ENCODE data around the gene EPHB2.

The EPHB2 gene

DNA sequence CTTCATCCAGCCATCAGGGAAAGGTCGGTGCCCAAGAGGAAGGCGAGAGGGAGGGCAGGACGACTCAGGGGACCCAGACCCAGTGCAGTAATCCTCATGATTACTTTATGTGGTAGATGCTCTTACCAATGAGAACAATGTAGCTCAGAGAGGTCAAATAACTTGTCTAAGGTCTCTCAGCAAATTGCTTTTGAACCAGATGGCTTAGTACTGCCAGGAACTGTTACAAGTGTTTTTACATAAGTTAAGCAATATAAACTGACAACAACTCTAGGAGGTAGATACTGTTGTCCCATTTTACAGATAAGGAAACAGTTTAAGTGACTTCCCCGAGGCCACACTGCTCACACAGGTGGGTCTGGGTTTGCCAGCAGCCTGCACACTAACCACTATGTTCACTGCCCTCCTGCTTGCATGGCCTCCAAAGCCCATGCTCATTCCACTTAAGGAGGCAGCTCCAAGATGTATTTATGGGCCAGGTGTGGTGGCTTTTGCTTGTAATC lies 150.3 kb downstream of the EPHB2 start:
- no peak for DNase-seq (ENCODE audit: low read depth)

DNA sequence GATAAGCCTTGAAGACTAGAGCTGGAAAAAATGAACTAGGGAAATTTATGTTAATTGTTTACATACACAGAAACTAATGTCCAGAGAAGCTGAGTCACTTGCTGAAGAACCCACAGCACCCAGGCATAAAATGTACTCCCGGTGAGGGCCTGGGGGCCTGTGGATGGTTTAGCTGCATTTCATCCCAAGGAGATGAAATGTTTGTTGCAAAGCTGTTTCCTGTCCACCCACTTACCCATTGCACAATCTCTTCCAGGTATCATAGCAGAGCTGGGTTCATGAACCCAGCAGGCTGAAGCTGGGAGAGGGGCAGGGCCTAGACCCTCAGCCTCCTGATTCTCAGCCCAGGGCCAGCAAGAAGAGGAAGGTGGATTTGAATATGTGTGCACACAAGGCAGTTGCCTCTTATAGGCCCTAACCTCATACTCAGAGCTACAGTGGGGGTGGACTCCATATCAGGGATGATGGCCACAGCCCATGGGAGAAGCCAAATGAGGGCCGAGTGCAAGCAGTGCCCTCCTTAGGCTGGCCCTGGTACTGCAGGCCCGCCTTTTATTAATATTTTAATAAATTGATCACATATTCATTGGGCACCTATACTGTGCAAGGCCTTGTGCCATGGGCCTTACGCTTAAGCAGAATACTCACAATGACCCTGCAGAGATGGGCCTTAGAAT lies 151.3 kb downstream of the EPHB2 start:
- no peak for DNase-seq (ENCODE audit: low read depth)

DNA sequence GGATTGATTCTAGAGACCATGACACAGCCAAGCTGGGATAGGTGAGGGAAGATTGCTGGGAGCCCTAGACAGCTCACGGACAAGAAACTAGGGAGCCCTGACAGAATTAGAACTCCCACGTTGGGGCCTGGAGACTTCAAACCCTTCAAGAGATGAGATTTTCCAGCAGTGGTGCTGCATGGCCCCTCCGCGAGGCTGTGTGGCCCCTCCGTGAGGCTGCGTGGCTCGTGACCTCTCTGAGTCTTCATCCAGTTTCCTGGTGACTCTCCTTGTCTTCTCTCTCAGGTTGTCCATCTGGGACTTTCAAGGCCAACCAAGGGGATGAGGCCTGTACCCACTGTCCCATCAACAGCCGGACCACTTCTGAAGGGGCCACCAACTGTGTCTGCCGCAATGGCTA lies 152.1 kb downstream of the EPHB2 start:
- no peak for DNase-seq (ENCODE audit: low read depth)

DNA sequence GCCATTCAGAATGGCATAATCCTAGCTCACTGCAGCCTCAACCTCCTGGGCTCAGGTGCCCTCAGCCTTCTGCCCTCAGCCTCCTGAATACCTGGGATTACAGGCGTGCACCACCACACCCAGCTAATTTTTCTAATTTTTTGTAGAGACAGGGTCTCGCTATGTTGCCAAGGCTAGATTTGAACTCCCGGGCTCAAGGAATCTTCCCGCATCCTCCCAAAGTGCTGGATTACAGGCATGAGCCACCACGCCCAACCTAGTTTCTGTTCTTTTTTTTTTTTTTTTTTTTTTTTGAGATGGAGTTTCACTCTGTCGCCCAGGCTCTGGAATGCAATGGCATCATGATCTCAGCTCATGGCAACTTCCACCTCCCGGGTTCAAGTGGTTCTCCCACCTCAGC lies 153.1 kb downstream of the EPHB2 start:
- DNase-seq (ENCODE audit: low read depth) = no peak

DNA sequence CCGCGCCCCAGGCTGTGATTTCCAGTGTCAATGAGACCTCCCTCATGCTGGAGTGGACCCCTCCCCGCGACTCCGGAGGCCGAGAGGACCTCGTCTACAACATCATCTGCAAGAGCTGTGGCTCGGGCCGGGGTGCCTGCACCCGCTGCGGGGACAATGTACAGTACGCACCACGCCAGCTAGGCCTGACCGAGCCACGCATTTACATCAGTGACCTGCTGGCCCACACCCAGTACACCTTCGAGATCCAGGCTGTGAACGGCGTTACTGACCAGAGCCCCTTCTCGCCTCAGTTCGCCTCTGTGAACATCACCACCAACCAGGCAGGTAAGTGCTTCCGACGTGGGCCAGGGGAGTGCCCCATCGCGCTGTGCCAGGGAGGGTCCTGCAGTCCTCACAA lies 154.2 kb downstream of the EPHB2 start:
- no peak for DNase-seq (ENCODE audit: low read depth)

DNA sequence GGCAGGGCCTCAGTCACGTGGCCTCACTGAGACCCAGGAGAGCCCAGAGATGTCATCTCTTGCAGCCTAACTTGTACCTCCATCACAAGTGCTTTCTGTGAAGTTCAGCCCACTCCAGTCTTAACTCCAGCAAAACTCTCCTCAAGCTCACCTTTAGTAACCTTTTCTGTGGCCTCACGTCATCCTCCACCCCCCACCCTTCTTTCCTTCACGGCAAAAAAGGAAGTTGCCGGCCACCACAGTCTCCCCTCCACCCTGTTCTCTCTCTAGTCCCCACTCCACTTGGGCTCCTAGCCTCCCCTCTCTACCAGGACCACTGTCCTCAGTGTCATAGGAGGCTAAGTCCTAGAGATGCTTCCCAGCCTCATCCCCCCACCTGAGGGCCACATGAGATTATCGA lies 155.1 kb downstream of the EPHB2 start:
- DNase-seq (ENCODE audit: low read depth) = no peak

DNA sequence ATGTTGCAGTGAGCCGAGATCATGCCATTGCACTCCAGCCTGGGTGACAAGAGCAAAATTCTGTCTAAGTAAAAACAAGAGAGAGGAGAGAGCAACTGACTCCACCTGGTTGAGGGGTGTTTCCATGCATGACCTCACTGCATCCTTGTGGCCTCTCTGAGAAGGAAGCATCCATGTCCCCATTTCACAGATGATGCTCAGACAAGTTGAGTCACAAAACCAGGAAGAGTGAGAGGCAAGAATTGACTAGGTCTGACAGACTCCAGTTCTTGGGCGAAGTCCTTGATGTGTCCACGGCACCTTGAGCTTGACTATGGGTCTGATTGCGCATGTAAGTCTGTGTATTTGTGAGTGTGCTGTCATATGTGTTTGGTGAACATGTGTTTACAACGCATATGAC lies 156.2 kb downstream of the EPHB2 start:
- DNase-seq (ENCODE audit: low read depth) = no peak

DNA sequence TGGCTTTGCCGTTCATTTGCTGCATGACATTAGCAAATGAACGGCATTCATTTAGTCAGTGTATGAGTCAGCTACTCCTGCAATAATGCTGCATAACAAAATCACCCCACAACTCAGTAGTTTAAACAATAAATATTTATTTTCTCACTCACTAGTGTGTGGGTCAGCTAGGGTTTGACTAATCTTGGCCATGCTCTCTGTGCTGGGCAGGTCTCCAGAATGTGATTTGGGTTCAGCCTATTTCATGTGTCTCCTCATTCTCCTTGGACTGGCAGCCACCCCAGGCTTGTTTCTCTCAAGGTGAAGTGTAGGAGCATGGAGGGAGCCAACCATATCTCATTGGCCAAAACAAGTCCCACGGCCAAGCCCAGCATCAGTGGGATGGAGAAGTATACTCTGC lies 157.7 kb downstream of the EPHB2 start:
- no peak for DNase-seq (ENCODE audit: low read depth)

DNA sequence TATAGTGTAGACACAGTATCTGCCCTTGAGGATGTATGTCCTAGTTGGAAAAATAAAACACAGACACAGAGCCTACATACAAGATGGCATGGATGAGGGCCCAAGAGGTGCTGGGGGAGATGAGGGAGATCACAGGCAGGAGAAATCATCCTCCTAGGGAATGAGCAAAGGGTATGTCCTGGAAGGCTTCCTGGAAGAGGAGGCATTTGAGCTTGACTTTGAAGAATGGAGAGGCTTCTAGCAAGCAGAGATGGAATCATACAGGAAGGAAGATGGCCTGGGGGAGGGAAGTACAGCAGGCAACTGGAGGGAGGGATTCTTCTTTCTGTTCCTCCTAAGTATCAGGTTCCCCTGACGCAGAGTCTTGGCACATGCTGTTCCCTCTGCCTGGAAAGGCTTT lies 158.7 kb downstream of the EPHB2 start:
- DNase-seq (ENCODE audit: low read depth) = no peak

DNA sequence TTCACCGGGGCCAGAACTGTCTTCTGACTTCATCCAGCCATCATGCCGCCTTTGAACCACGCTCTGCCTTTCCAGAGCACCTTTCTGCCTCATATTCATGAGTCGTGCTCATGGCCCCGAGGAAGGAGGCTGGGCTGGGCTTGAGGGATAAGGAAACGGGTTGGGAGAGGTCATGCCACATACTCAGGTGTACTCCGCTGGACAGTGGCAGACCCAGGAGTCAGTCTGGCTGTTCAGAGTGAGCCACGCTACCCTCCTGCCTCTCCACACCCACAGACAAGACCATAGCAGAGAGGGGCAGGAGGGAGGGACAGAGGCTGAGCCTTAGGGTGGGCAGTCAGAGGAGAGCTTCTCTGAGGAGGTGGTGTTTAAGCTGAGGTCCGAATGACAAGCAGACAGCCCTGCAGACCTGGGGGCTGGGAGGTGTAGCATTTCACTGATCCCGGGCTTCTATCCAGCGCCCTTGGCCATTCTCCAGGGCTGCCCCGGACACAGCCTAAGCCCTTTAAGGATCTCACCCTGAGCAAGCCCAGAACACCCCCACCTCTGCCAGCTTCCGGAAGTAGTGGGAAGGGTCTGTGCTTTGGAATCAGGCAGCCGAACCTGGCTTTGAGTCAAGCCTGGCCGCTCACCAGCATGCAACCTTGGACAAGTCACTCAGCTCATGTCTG lies 159.7 kb downstream of the EPHB2 start:
- DNase-seq (ENCODE audit: low read depth) = no peak

DNA sequence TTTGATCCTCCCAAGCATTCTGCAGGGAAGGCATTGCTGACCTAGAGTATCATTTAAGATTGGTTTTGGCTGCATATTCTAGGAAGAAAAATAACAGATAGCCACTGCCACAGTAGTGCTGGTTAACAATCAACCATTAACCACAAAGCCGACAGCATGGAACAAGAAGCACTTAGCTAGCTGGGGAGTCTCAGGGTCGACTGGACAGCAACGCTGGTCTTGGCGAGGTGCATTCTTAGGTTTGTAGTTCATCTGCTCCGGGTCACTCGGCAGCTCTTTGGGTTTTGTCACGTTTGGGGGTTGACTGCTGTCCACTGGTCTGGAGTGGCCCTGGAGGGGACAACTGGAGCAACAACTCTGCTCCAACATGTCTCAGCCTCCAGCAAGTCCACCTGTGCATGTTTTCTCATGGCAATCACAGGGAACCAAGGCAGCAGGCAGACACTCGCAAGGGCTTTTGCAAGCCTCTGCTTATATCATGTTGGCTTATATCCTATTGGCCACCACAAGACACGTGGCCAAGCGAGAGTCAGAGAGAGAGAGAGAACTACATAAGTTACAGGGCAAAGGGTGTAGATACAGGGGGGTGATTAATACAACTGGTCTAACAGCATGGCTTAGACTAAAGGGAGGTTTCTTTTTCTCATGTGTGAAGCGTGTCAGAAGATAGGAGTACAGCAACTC lies 162.5 kb downstream of the EPHB2 start:
- no peak for DNase-seq (ENCODE audit: low read depth)

DNA sequence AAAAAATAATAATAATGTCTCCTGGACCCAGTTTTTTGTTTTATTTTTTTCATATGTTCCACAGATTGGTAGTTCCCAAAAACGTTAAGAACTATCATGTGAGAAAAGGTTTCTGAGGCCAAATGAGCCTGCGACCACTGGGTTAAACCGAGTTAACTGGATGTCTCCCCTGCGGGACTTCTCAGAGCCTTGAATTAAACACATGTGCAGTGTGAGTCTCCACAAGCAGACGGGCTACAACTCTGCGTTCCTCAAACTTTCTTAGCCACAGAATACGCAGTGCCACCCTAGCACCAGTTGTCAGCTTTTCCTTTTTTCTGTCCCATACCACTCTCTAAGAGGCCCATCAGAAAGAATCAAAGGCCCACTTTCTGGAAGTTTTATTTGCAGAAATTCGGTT lies 164.1 kb downstream of the EPHB2 start:
- DNase-seq (ENCODE audit: low read depth) = no peak

DNA sequence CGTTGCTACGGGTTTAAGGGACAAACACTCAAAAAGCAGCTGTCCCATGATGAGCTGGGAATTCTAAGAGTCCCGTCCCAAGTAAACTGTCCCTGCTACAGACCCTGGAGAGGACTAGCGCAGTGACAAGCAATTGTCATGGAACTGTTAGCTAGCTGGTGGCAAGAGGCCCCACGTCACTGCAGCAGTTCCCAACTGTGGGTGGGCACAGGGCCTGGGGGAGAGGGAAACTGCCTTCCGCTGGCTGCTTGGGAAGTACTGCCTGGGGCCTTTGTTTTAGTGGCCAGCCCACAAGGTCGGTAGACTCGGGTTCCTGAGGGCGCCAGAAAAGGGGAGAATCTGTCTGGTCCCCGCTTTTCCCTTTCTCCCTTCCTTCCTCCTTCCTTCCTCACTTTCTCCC lies 164.6 kb downstream of the EPHB2 start:
- DNase-seq (ENCODE audit: low read depth) = no peak

DNA sequence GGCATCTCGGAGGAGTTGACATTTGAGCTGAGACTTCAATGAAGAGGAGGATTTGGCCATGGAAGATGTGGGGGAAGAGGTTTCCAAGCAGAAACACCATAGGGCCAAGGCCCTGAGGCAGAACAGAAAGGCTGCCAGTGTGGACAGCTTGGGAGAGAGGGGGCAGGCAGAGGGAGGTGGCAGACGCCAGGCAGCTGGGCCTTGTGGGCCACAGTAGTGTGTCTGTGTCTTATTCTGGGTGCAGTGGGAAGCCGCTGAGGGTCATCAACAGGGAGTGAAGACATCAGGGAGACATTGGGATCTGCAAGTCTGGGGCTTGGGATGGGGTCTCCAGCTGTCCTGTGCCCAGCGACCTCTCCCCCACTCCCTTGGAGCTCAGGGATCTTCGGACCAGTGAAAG lies 165.2 kb downstream of the EPHB2 start:
- no peak for DNase-seq (ENCODE audit: low read depth)

DNA sequence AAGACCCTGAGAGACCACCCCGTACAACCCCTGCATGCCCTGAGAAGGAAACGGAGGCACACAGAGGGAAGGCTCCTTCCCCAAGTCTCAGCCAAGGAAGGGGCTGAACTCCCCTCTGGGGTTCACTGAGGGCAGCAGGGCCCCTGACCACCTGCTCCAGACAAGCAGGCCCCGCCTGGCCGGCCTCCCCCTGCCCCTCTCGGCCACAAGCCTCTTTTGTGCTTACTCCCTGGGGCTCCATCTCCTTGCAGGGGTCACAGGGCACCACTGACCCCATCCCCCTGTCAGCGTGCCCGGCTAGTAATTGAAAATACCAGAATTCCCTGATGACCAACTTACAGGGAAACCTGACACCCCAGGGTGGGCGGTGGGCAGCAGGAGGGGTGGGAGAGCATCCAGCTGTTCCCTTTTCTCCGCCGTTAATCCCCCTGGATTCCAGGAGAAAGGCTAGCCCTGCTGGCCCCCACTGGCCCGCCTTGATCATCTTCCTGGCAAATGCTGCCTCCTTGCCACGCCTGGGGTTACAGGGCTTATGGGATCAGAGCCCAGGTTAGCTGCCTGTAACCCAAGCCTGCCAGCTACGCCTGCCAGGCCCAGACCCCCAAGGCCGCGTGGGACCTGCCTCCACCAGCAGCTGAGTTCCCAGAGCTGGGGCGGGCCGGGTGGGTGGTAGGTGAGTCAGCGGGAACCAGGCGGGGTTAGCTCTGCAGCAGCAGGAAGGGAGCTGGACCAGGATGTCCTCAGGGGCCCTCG lies 165.9 kb downstream of the EPHB2 start:
- no peak for DNase-seq (ENCODE audit: low read depth)

DNA sequence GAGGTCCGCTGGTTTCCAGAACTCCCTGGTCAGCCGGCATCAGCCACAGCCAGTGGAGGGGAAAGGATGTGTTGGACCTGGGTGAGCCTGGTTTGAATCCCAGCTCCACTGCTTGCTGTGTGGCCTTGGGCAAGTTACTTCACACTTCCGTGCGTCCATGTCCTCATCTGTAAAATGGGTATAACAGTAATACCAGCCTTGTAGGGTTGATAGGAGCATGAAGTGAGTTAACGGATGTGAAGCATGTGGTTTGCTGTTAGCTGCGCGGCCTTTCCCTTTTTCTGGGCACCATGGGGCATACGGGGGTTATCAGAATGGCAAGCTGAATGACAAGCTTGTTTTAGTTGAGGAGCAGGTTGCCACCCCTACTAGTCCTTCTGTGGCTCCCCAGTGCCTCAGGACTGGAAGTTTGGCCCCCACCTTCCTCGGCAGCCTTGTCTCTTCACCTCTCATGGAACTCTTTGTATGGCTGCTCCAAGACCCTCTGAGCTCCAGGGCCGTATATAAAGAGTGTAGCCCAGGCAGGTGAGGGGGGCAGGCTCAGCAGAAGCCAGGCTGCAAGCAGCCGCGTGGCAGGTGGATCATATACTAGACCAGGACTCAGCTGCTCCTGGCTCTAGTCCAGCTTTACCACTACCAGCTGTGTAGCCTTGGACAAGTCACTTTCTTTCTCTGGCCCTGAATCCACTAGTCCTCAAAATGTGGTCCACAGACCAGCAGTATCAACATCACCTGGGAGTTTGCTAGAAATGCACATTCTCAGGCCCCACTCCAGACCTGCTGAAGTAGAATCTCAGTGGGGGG lies 166.7 kb downstream of the EPHB2 start:
- no peak for DNase-seq (ENCODE audit: low read depth)

DNA sequence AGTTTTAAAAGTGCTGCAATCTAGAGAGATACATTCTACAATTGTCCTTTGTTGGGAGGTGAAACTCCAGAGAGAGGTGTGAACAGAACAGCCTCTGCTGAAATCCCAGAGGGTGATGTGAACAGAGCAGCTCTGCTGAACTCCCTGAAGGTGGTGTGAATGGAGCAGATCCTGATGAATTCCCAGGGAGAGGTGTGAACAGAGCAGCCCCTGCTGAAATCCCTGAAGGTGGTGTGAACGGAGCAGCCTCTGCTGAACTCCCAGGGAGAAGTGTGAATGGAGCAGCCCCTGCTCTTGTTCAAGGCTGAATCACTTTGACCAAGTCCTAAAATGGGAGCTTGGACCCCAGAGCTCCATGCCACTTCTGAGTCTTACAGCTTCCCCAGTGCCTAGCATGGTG lies 167.3 kb downstream of the EPHB2 start:
- no peak for DNase-seq (ENCODE audit: low read depth)

DNA sequence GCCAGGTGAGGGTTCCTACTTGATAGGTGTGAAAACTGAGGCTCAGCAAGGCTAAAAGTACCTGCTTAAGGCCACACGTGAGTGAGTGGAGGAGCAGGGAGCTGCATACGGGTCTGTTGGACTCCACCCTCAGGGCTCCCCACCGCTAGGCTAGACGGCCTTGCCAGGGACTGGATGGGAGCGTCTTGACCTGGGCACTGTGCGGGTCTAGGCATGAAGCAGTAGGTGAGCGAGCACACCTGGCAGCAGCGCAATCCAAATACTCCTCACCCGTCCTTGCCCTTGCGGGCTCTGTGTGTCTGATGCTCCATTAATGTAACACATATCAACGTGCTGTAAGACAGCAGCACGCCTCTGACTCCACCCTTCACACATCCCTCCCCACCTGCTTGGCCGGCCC lies 168.0 kb downstream of the EPHB2 start:
- no peak for DNase-seq (ENCODE audit: low read depth)

DNA sequence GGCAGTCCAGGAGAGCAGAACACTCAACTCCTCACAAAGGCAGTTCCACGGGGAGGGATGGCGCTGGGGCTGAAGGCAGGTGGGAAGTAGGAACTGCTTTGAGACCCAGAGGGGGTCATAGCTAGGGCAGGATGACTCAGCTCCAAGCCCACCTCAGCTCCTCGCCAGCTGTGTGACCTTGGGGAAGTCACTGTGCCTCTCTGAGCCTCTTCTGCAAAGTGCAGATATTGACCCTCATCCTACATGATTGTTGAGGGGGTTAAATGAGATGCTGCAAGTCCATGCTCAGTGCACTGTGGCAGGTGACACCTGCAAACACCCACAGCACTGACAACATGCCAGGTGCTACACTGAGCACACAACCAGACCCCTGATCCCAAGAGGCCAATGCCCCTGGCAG lies 168.8 kb downstream of the EPHB2 start:
- no peak for DNase-seq (ENCODE audit: low read depth)

DNA sequence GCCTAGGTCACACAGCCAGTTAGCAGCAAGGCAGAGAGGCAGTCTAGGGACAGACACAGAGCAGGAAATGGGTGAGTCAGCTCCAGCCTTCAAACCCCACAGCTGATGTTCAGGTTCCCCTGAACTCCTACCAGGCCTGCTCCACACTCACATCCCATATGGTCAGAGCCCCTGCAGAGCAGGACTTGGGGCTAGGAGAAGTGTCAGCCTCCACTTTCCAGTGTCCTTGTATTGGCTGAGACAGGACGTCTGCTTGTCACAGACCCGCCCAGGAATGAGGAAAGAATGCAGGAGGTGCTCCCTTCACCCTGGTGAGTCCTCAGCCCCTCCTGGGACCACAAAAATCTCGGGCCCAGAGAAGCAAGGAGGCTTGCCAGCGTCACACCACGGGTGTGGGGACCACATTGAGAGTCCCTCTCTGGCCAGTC lies 169.5 kb downstream of the EPHB2 start:
- DNase-seq (ENCODE audit: low read depth) = no peak

DNA sequence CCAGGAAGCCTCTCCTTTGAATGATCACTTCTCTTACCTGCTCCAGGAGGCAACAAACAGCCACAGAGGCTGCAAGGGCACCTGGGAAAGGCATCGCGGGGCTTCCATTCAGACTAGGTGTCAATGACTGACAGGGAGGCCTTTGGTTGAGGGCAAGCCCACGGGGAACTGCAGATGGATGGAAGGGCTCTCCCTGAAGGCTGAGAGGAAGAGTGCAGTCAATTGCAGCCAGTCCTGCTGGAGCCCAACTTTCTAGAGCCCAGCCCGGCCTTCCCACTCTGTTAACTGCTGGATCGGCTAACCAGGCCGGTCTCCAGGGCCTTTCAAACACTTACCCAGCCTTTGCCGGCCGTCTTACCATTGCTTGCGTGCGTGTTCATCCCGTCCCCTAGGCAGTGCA lies 172.8 kb downstream of the EPHB2 start:
- DNase-seq (ENCODE audit: low read depth) = no peak
